Measurements from ENCODE around the gene IRAK2. TPM values are rescaled to one million over a fixed set of nuclear protein-coding genes. Genes with fewer than 3 reads are reported as not detected.

Gene IRAK2
- total RNA-seq, 1 donor from 2014 or later: 22.0 TPM

GRCh38 chr3:10288575-10288960, 123.8 kb downstream of the IRAK2 start:
- DNase-seq (ENCODE audit: low read depth): no peak
- H3K4me3 ChIP-seq (ENCODE audit: low read depth, low read length): no peak overlapping the region
- no peak for TF ChIP-seq CTCF (conservative IDR thresholded peaks at IDR 0.05; ENCODE audit: low read depth, low read length)

GRCh38 chr3:10289077-10289476, 124.4 kb downstream of the IRAK2 start:
- H3K4me3 ChIP-seq (ENCODE audit: low read depth, low read length): no peak overlapping the region
- no peak for DNase-seq (ENCODE audit: low read depth)
- TF ChIP-seq CTCF (conservative IDR thresholded peaks at IDR 0.05; ENCODE audit: low read depth, low read length): no peak

GRCh38 chr3:10289787-10290355, 125.2 kb downstream of the IRAK2 start:
- no peak for DNase-seq (ENCODE audit: low read depth)
- H3K4me3 ChIP-seq (ENCODE audit: low read depth, low read length): no peak overlapping the region
- TF ChIP-seq CTCF (conservative IDR thresholded peaks at IDR 0.05; ENCODE audit: low read depth, low read length): no peak

- no peak for TF ChIP-seq CTCF (conservative IDR thresholded peaks at IDR 0.05; ENCODE audit: low read depth, low read length)
- no peak for DNase-seq (ENCODE audit: low read depth)
- H3K4me3 ChIP-seq (ENCODE audit: low read depth, low read length): no peak overlapping the region
Measured at GRCh38 chr3:10290481-10291176, 125.9 kb downstream of the IRAK2 start.

- H3K4me3 ChIP-seq (ENCODE audit: low read depth, low read length): no peak overlapping the region
- no peak for DNase-seq (ENCODE audit: low read depth)
- no peak for TF ChIP-seq CTCF (conservative IDR thresholded peaks at IDR 0.05; ENCODE audit: low read depth, low read length)
Measured at GRCh38 chr3:10291641-10292040, 126.9 kb downstream of the IRAK2 start.

GRCh38 chr3:10292505-10293419, 128.0 kb downstream of the IRAK2 start, which contains the start of gene GHRL:
Gene GHRL, minus strand, starts transcription at chr3:10292947. Its CDS starts 2,767 bp downstream, at chr3:10290180.
- H3K4me3 ChIP-seq (ENCODE audit: low read depth, low read length): no peak within 1 kb of the TSS
- no peak for TF ChIP-seq CTCF (conservative IDR thresholded peaks at IDR 0.05; ENCODE audit: low read depth, low read length)
- DNase-seq (ENCODE audit: low read depth): no peak

Other genes with a start within 250 kb of the IRAK2 start
- 33.2 and 35.3 TPM in 2 replicates for gene IL17RC, start 247.8 kb upstream of the IRAK2 start, total RNA-seq
- gene CRELD1, start 231.1 kb upstream of the IRAK2 start, total RNA-seq: 20.5 and 36.6 TPM in 2 replicates
- gene PRRT3, start 212.5 kb upstream of the IRAK2 start, total RNA-seq: 1.3 and 2.4 TPM in 2 replicates
- 32.1 and 51.0 TPM in 2 replicates for gene EMC3, start 178.1 kb upstream of the IRAK2 start, total RNA-seq
- 25.9 and 40.7 TPM in 2 replicates for gene FANCD2, start 138.5 kb upstream of the IRAK2 start, total RNA-seq
- not detected in 2 replicates for gene FANCD2OS, start 56.7 kb upstream of the IRAK2 start, total RNA-seq
- gene BRK1, start 49.2 kb upstream of the IRAK2 start, total RNA-seq: 97.2 and 176 TPM in 2 replicates
- gene VHL, start 23.1 kb upstream of the IRAK2 start, total RNA-seq: 33.5 and 34.9 TPM in 2 replicates
- gene TATDN2, start 83.5 kb downstream of the IRAK2 start, total RNA-seq: 14.0 and 14.6 TPM in 2 replicates
- not detected in 2 replicates for gene GHRL, start 128.0 kb downstream of the IRAK2 start, total RNA-seq
- 118 and 187 TPM in 2 replicates for gene SEC13, start 156.2 kb downstream of the IRAK2 start, total RNA-seq